ENCODE measurements around the gene ADRB2.
A peak's percentile ranks its signal among the peaks of the same experiment; 100 is the strongest.

GRCh38 chr5:148828511-148829247 is 2.3 kb downstream of the ADRB2 start:
- TF ChIP-seq POLR2AphosphoS5 (IDR thresholded peaks at IDR 0.05) (peak in 1 of 3 donors; percentile 4), POLR2A (IDR thresholded peaks at IDR 0.05) (no peak)
